ENCODE measurements around the gene TBL1X. TPM values are rescaled to one million over a fixed set of nuclear protein-coding genes. Genes with fewer than 3 reads are reported as not detected.

The TBL1X gene
- total RNA-seq, 6 experiments from 2014 or later: 18.0 to 40.7 (median 20.8) TPM

- intact Hi-C loops (cut with DNase I): no loop called here
Measured at GRCh38 chrX:9646471-9647224, 181.8 kb downstream of the TBL1X start.

GRCh38 chrX:9647431-9647830 lies 182.6 kb downstream of the TBL1X start:
- Histone ChIP-seq H3K27me3 (no peaks in the 10 kb centered on the region), H3K9me3 (no peaks in the 10 kb centered on the region), H3K36me3 (no peaks in the 10 kb centered on the region), H3K4me1 (no peaks in the 10 kb centered on the region), H3K4me3 (no peak overlapping the region), H3K27ac (no peak overlapping the region)
- intact Hi-C loops (cut with DNase I): no loop called here
- DNase-seq: no peak
- TF ChIP-seq POLR2A (IDR thresholded peaks at IDR 0.05) (no peak), CTCF (IDR thresholded peaks at IDR 0.05) (no peak)
- WGBS (ENCODE audit: insufficient coverage, low coverage, low lambda C conversion rate, missing lambda C conversion rate): 94% methylated on average over 5 of the region's 7 CpGs
- ATAC-seq: no peak

More at GRCh38 chrX:9646471-9647224, 181.8 kb downstream of the TBL1X start:
- H3K9me3 ChIP-seq: no peaks in the 10 kb centered on the region
- H3K4me3 ChIP-seq: no peak overlapping the region
- no peaks in the 10 kb centered on the region for H3K4me1 ChIP-seq
- DNase-seq (no peak), ATAC-seq (peak in 2 of 4 donors; percentile 25 to 49)
- no peak for TF ChIP-seq POLR2A (IDR thresholded peaks at IDR 0.05)
- no peak for TF ChIP-seq CTCF (IDR thresholded peaks at IDR 0.05)
- H3K36me3 ChIP-seq: no peaks in the 10 kb centered on the region
- H3K27me3 ChIP-seq: no peaks in the 10 kb centered on the region
- WGBS (ENCODE audit: insufficient coverage, low coverage, low lambda C conversion rate, missing lambda C conversion rate): 57% methylated on average over 11 of the region's 12 CpGs
- H3K27ac ChIP-seq: no peak overlapping the region

- intact Hi-C loops (cut with DNase I): no loop called here
- Histone ChIP-seq H3K4me1 (no peaks in the 10 kb centered on the region), H3K9me3 (no peaks in the 10 kb centered on the region), H3K36me3 (no peaks in the 10 kb centered on the region), H3K27me3 (no peaks in the 10 kb centered on the region), H3K27ac (no peak overlapping the region), H3K4me3 (no peak overlapping the region)
- TF ChIP-seq CTCF (IDR thresholded peaks at IDR 0.05) (no peak), POLR2A (IDR thresholded peaks at IDR 0.05) (no peak)
- no peak for ATAC-seq
- no peak for DNase-seq
- WGBS (ENCODE audit: insufficient coverage, low coverage, low lambda C conversion rate, missing lambda C conversion rate): 48% methylated on average over 2 of the region's 3 CpGs
Measured at GRCh38 chrX:9650091-9650490, 185.2 kb downstream of the TBL1X start.

GRCh38 chrX:9651737-9652136 lies 186.9 kb downstream of the TBL1X start:
- ATAC-seq (no peak), DNase-seq (no peak)
- WGBS (ENCODE audit: insufficient coverage, low coverage, low lambda C conversion rate, missing lambda C conversion rate): 69% methylated on average over 7 of the region's 9 CpGs
- no peaks in the 10 kb centered on the region for H3K4me1 ChIP-seq
- no peaks in the 10 kb centered on the region for H3K27me3 ChIP-seq
- no peaks in the 10 kb centered on the region for H3K9me3 ChIP-seq
- intact Hi-C loops (cut with DNase I): no loop called here
- TF ChIP-seq POLR2A (IDR thresholded peaks at IDR 0.05): no peak
- no peak for TF ChIP-seq CTCF (IDR thresholded peaks at IDR 0.05)
- H3K27ac ChIP-seq: no peak overlapping the region
- H3K4me3 ChIP-seq: no peak overlapping the region
- no peaks in the 10 kb centered on the region for H3K36me3 ChIP-seq
